Right ventricle myocardium superior (tissue), 1 donor: ENCODE results near the gene KRT77. TPM values are rescaled to one million over a fixed set of nuclear protein-coding genes. Genes with fewer than 3 reads are reported as not detected.

Source experiments
- ATAC-seq: fragments of 200-7000 bp; cut with Tn5 transposase; one replicate; pipeline ENCODE4 v1.9.1; 2020; ENCODE audit warnings: mild to moderate bottlenecking; ENCODE audit not compliant: poor library complexity
- DNase-seq: peaks from one replicate; pipeline ENCODE4 v3.0.0-alpha.2; 2020
- intact Hi-C: fragments of 100-400 bp; cut with DNase I; formaldehyde crosslinking; loops from one replicate; pipeline ENCODE4 v1.11.2; 2022
- total RNA-seq: library from RNA; stranded (reverse); fragmentation: NEBNext Ultra II Directional; extraction: Animal tissue kit (Norgen Biotek cat#: 25700); gene quantifications from one replicate; pipeline ENCODE4 v1.2.1, GENCODE V29; 2021
- donor health status: DM: no; HTN: yes; CAD: no; lungs with severe emphysema.

Gene KRT77
- total RNA-seq, 1 donor from 2014 or later = not detected

GRCh38 chr12:52698651-52699340 lies 4.5 kb downstream of the KRT77 start:
- peak; percentile 89 for ATAC-seq
- intact Hi-C loops = no loop called here
- DNase-seq = no peak

- ATAC-seq (no peak), DNase-seq (no peak)
- intact Hi-C loops = no loop called here
Observed at GRCh38 chr12:52697058-52697582, 6.2 kb downstream of the KRT77 start.

- intact Hi-C loops = no loop called here
- ATAC-seq = no peak
Observed at GRCh38 chr12:52696588-52696987, 6.7 kb downstream of the KRT77 start.

GRCh38 chr12:52695039-52695438 lies 8.3 kb downstream of the KRT77 start:
- DNase-seq (no peak), ATAC-seq (no peak)
- intact Hi-C loops = no loop called here

More at GRCh38 chr12:52696588-52696987, 6.7 kb downstream of the KRT77 start:
- DNase-seq = no peak

GRCh38 chr12:52694151-52694550 lies 9.2 kb downstream of the KRT77 start:
- DNase-seq = no peak
- ATAC-seq = no peak
- intact Hi-C loops = no loop called here

GRCh38 chr12:52693261-52693660 lies 10.1 kb downstream of the KRT77 start:
- no peak for ATAC-seq
- DNase-seq = no peak

GRCh38 chr12:52692254-52692653 lies 11.1 kb downstream of the KRT77 start:
- intact Hi-C loops = no loop called here
- DNase-seq (no peak), ATAC-seq (no peak)

More at GRCh38 chr12:52693261-52693660, 10.1 kb downstream of the KRT77 start:
- intact Hi-C loops = no loop called here

- ATAC-seq (no peak), DNase-seq (no peak)
- intact Hi-C loops = no loop called here
Observed at GRCh38 chr12:52691841-52692150, 11.5 kb downstream of the KRT77 start.

GRCh38 chr12:52691076-52691840 lies 12.1 kb downstream of the KRT77 start:
- intact Hi-C loops = no loop called here
- ATAC-seq (peak; percentile 41), DNase-seq (no peak)

GRCh38 chr12:52690351-52691075 lies 12.8 kb downstream of the KRT77 start:
- ATAC-seq = no peak
- no peak for DNase-seq
- intact Hi-C loops = no loop called here

GRCh38 chr12:52689936-52690335 lies 13.4 kb downstream of the KRT77 start:
- no peak for DNase-seq
- intact Hi-C loops = no loop called here

GRCh38 chr12:52689239-52689638 lies 14.1 kb downstream of the KRT77 start:
- no peak for DNase-seq
- ATAC-seq = no peak
- intact Hi-C loops = no loop called here

More at GRCh38 chr12:52689936-52690335, 13.4 kb downstream of the KRT77 start:
- ATAC-seq = no peak

GRCh38 chr12:52688481-52688880 lies 14.8 kb downstream of the KRT77 start:
- no peak for ATAC-seq

GRCh38 chr12:52687497-52688385 lies 15.6 kb downstream of the KRT77 start:
- intact Hi-C loops = no loop called here
- DNase-seq (no peak), ATAC-seq (no peak)

More at GRCh38 chr12:52688481-52688880, 14.8 kb downstream of the KRT77 start:
- no peak for DNase-seq
- intact Hi-C loops = no loop called here

- intact Hi-C loops = no loop called here
- ATAC-seq = no peak
- DNase-seq = no peak
Observed at GRCh38 chr12:52686756-52687487, 16.4 kb downstream of the KRT77 start.

- DNase-seq = no peak
- no peak for ATAC-seq
- intact Hi-C loops = no loop called here
Observed at GRCh38 chr12:52686063-52686462, 17.3 kb downstream of the KRT77 start.

GRCh38 chr12:52685406-52685890 lies 17.9 kb downstream of the KRT77 start:
- no peak for DNase-seq
- intact Hi-C loops = no loop called here
- ATAC-seq = no peak

- no peak for ATAC-seq
- no peak for DNase-seq
- intact Hi-C loops = no loop called here
Observed at GRCh38 chr12:52684431-52684830, 18.9 kb downstream of the KRT77 start.
